Measurements from ENCODE around the gene SRF. TPM values are rescaled to one million over a fixed set of nuclear protein-coding genes. Genes with fewer than 3 reads are reported as not detected.
A peak's percentile ranks its signal among the peaks of the same experiment; 100 is the strongest.
"Not testable (repeated sequence)": the region's sequence is repeated elsewhere in the genome, so short reads cannot be mapped to it uniquely, and the experiment has no call there.

The SRF gene
- 23.5 and 25.8 TPM in 2 replicates for total RNA-seq (2014; rRNA removed; shearing (Covaris generic))

DNA sequence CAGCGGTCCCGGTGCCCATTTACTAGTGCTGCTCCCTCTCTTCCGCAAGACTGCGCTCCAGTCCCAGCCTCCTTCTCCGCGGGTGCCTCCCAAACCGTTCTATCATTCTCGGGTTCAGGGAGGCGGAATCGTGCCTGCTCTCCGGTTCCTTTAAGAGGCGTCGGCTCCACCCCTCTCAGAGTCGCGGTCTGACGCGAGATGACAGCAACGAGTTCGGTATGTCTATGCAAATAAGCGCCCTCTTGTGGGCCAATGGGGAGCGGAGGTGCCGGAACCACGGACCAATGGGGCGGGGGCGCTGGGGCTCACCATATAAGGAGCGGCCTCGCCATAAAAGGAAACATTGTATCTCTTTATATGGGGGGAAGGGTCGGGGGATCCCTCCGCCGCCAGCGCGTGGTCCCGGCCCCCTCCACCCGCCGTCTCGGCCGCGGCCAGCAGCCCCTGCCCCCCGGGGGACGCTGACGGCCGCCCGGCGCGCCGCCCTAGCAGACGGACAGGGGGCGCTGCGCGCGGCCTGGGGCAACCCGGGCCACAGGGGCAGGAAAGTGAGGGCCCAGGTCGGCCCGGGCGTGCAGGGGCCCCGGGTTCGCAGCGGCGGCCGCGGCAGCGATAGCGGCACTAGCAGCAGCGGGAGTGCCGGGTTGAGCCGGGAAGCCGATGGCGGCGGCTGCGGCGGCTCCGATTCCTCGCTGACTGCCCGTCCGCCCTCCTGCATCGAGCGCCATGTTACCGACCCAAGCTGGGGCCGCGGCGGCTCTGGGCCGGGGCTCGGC lies at the start of gene SRF:
TSS of gene SRF (plus strand) at position 339 of the 776 bp plus-strand sequence. CDS start at position 727, 388 bp downstream.
- DNase-seq: peak; percentile 99
- no peaks in the 10 kb centered on the region for H3K27me3 ChIP-seq
- peaks cover 7% of the 10 kb centered on the region; the same call in 1 of the 2 replicates for H3K36me3 ChIP-seq
- H3K9me3 ChIP-seq (replicated peaks): no peaks in the 10 kb centered on the region
- peak within 1 kb of the TSS; percentile 36; the same call in 1 of the 2 replicates for H3K27ac ChIP-seq
- peaks cover 12% of the 10 kb centered on the region for H3K4me1 ChIP-seq
- peak within 1 kb of the TSS; percentile 71 for H3K4me3 ChIP-seq

DNA sequence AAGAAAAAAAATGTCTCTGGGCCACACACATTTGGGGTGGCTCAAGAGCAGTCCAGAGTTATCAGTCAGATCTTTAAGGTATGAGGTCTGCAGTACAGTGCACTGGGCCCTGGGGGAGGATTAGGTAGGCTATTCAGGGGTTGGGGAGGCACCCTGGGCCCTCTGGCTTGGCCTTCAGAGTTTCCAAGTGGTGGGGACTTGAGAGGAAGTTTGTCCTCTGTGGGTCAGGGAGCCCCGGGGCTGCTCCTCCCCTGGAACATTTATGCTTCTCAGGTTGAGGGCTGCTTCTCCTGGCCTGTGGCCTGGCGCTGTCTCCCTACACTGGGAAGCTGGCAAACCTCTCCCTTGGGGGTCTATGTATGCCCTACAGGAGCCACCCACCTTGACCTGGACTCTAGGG lies 48.9 kb upstream of the SRF start:
- Histone ChIP-seq H3K4me1 (peaks cover 62% of the 10 kb centered on the region), H3K4me3 (no peak overlapping the region), H3K27me3 (no peaks in the 10 kb centered on the region), H3K36me3 (no peaks in the 10 kb centered on the region), H3K9me3 (replicated peaks) (no peaks in the 10 kb centered on the region), H3K27ac (peak overlapping the region; percentile 79)
- no peak for DNase-seq

DNA sequence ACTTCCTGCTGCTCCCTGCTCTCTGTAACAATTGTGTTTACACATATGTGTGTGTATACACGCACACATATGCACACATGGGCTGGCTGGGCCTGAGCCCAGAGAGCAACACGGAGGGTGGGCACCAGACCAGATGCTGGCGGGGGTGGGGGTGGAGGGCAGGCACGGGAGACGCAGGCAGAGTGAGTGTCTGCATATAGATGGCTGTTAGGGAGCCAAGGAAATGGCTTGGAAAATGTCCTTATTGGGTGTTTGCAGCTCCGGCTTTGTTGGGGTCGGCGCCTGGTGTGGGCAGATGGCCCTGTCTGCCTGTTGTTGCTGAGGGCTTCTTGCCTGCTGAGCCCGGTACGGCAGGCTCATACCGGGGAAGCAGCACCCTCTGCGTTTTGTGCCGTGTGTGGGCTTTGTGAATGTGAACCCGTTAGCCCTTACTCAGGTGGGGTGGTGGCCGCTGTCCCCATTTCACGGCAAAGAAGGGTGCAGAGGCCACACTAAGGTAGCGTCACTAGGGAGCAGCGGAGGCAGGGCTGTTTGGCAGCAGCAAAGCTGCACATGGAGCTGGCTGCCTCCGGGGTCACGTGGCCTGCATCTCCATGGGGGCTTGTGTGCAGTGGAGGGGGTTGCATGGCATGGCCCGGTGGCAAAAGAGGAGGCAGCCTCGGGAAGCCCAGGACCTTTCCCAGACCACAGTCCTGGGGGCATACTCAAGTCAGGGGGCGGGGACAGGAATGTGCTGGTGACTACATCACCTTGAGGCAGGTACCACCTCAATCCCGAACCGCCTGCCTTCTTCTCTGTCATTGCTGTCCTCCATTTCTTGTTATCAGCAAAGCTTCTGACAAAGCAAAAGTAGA lies 47.4 kb upstream of the SRF start:
- no peak for DNase-seq
- Histone ChIP-seq H3K27ac (peak overlapping the region; percentile 82), H3K4me3 (no peak overlapping the region), H3K4me1 (peaks cover 62% of the 10 kb centered on the region), H3K27me3 (no peaks in the 10 kb centered on the region), H3K36me3 (no peaks in the 10 kb centered on the region), H3K9me3 (replicated peaks) (no peaks in the 10 kb centered on the region)

DNA sequence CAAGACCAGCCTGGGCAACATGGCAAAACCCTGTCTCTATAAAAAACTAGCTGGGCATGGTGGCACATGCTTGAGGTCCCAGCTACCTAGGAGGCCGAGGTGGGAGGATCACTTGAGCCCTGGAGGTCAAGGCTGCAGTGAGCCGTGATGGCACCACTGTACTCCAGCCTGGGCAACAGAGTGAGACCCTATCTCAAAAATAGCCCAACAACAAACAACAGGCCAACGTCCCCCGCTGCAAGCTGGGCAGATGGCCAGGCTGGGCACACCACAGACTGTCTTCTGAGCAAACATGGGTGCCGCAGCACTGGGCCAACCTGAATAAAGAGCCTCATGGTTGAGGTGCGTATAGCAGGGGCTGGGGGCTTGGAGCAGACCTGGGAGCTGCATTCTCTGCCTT lies 46.6 kb upstream of the SRF start:
- Histone ChIP-seq H3K4me3 (no peak overlapping the region), H3K27me3 (no peaks in the 10 kb centered on the region), H3K9me3 (replicated peaks) (no peaks in the 10 kb centered on the region), H3K4me1 (peaks cover 60% of the 10 kb centered on the region), H3K27ac (peak overlapping the region; percentile 82), H3K36me3 (no peaks in the 10 kb centered on the region)
- DNase-seq: no peak

DNA sequence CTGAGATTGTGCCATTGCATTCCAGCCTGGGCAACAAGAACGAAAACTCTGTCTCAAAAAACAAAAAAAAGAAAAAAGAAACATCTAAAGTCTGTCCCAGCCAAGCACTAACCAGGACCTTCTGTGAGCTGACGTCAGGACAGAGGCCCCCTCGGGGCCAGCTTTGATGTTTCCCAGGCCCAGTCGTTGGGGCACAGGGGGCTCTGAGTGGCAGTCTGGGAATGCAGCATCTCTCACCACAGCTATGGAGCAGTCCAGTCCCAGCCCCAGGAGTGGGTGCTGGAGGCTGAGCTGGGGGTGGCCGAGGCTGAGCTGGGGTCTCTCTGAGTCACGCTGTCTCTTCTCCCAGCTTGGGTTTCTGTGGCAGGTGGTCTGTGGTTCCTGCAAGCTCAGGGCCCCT lies 46.0 kb upstream of the SRF start:
- H3K4me3 ChIP-seq: no peak overlapping the region
- peak overlapping the region; percentile 82 for H3K27ac ChIP-seq
- peak; percentile 80 to 84 for DNase-seq

DNA sequence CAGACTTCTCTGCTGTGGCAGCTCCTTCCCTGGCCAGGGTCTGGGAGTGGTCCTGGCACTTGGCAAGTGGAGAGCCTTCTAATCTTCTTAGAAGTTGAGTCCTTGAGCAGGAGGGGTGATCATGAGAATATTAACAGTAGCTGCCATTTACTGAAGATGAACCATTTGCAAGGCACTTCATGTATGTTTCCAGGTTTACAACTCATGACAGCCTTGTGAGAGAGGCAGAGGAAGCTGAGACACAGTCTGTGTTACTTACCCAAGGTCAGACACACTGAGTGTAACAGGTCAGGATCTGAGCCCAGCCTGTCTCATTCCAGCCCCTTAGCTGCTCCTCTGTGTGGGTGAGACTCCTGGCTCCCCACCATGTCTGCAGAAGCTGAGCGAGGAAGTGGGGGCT lies 45.5 kb upstream of the SRF start:
- H3K4me3 ChIP-seq: no peak overlapping the region
- H3K36me3 ChIP-seq: no peaks in the 10 kb centered on the region
- no peak for DNase-seq
- no peaks in the 10 kb centered on the region for H3K9me3 ChIP-seq (replicated peaks)
- peaks cover 49% of the 10 kb centered on the region for H3K4me1 ChIP-seq
- no peaks in the 10 kb centered on the region for H3K27me3 ChIP-seq
- peak overlapping the region; percentile 82 for H3K27ac ChIP-seq

More for the DNA sequence above, 46.0 kb upstream of the SRF start:
- Histone ChIP-seq H3K4me1 (peaks cover 53% of the 10 kb centered on the region), H3K9me3 (replicated peaks) (no peaks in the 10 kb centered on the region), H3K36me3 (no peaks in the 10 kb centered on the region), H3K27me3 (no peaks in the 10 kb centered on the region)

DNA sequence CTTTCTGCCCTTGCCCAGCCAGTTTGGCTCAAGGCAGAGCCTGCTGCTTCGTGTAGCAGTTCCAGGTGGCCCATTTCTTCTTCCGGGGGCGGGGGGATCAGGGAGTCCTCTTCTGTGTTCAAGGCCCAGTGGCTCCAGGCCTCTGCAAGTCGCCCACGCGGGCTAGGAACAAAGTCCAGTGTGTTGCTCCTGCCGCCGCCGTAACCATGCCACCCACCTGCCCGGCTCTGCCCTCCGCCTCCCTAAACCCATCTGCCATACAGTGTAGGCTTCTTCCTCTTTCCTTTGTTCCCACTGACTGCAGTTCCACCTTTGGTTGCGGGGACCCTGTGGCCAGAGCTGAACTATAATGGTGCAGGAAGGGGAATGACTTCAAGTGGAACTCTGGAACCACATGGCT lies 43.9 kb upstream of the SRF start:
- Histone ChIP-seq H3K36me3 (0 out of 2 replicates have a peak, but pooled peaks cover 3% of the 10 kb centered on the region), H3K4me3 (no peak overlapping the region), H3K27ac (no peak overlapping the region), H3K27me3 (no peaks in the 10 kb centered on the region), H3K9me3 (replicated peaks) (no peaks in the 10 kb centered on the region), H3K4me1 (peaks cover 33% of the 10 kb centered on the region)
- no peak for DNase-seq

DNA sequence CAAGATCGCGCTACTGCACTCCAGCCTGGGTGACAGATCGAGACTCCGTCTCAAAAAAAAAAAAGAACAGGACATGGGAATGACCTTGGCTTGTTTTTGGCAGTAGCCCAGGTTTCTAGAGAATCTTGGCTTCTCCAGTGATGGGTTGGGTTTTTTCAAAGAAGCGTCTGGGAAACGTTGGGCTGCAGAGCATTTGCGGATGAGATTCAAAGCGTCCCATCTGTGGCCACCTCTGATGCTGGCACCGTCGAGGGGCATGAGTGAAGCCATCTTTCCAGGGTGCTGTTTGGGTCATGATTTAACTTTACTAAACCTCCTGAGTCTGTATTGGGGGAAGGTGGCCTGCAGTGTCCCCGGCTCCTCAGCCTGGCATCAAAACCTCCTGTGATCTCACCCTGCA lies 43.2 kb upstream of the SRF start:
- DNase-seq: no peak
- H3K4me3 ChIP-seq: no peak overlapping the region
- no peaks in the 10 kb centered on the region for H3K27me3 ChIP-seq
- H3K4me1 ChIP-seq: peaks cover 28% of the 10 kb centered on the region
- no peaks in the 10 kb centered on the region for H3K9me3 ChIP-seq (replicated peaks)
- H3K27ac ChIP-seq: no peak overlapping the region
- H3K36me3 ChIP-seq: 0 out of 2 replicates have a peak, but pooled peaks cover 4% of the 10 kb centered on the region

DNA sequence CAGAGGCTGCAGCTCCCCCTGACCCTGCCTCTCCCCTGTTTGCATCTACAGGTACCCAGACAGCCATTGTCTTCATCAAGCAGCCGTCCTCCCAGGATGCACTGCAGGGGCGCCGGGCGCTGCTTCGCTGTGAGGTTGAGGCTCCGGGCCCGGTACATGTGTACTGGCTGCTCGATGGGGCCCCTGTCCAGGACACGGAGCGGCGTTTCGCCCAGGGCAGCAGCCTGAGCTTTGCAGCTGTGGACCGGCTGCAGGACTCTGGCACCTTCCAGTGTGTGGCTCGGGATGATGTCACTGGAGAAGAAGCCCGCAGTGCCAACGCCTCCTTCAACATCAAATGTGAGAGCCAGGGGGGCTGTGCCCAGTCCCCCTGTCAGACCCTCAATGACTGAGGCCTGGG lies 42.1 kb upstream of the SRF start:
- Histone ChIP-seq H3K27ac (no peak overlapping the region), H3K36me3 (0 out of 2 replicates have a peak, but pooled peaks cover 4% of the 10 kb centered on the region), H3K27me3 (no peaks in the 10 kb centered on the region), H3K4me1 (peaks cover 21% of the 10 kb centered on the region), H3K4me3 (no peak overlapping the region), H3K9me3 (replicated peaks) (no peaks in the 10 kb centered on the region)
- no peak for DNase-seq

DNA sequence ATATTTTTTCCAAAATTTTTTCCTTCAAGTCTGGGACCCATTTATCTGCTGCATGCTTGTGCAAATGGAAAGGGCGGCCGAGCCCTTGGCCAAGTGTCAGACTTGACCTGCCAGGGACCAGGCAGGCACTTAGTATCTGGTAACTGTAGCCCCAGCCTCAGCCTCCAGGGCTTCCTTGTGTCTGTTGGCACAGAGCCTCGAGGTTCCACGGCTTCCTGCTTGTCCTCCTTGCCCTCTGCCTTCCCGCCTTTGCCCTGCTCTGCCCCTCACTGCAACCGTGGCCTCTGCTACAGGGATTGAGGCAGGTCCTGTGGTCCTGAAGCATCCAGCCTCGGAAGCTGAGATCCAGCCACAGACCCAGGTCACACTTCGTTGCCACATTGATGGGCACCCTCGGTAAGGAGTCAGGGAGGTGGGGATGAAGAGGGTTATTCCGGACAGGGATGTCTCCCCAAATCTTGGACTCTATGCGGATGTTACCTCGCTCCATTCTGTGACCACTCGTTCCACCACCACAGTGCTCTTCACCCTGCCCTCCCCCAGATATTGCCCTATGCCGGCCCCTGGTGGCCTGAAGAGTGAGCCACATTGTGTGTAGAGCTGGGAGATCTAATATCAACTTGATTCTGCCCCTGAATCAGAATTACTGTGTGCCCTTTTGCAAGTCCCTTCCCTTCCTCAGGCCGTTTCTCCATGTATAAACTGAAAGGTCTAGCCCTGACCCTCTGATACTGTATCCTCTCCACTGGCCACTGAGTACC lies 41.5 kb upstream of the SRF start:
- H3K27ac ChIP-seq: no peak overlapping the region
- H3K27me3 ChIP-seq: no peaks in the 10 kb centered on the region
- 0 out of 2 replicates have a peak, but pooled peaks cover 4% of the 10 kb centered on the region for H3K36me3 ChIP-seq
- H3K9me3 ChIP-seq (replicated peaks): no peaks in the 10 kb centered on the region
- no peak overlapping the region for H3K4me3 ChIP-seq
- DNase-seq: peak; percentile 23 to 40
- peaks cover 14% of the 10 kb centered on the region for H3K4me1 ChIP-seq

DNA sequence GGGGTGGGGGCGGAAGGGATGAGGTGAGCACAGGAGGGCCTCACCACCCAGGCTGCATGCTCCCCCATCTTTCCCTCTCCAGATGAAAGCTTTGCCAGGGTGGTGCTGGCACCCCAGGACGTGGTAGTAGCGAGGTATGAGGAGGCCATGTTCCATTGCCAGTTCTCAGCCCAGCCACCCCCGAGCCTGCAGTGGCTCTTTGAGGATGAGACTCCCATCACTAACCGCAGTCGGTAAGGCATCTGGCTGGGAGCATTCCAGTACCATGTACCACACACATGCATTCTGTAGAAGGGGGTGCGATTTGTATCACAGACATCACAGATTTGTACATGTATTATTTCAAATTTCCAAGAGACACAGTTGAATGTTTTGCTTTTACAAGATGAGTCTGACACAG lies 40.6 kb upstream of the SRF start:
- no peak overlapping the region for H3K27ac ChIP-seq
- no peak overlapping the region for H3K4me3 ChIP-seq
- no peaks in the 10 kb centered on the region for H3K9me3 ChIP-seq (replicated peaks)
- 0 out of 2 replicates have a peak, but pooled peaks cover 4% of the 10 kb centered on the region for H3K36me3 ChIP-seq
- no peaks in the 10 kb centered on the region for H3K27me3 ChIP-seq
- peaks cover 10% of the 10 kb centered on the region for H3K4me1 ChIP-seq
- DNase-seq: no peak

DNA sequence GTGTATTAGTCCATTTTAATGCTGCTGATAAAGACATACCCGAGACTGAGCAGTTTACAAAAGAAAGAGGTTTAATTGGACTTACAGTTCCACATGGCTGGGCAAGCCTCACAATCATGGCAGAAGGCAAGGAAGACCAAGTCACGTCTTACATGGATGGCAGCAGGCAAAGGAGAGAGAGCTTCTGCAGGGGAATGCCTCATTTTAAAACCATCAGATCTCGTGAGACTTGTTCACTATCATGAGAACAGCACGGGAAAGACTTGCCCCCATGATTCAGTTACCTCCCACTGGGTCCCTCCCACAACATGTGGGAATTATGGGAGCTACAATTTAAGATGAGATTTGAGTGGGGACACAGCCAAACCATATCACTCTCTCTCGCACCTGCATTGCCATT lies 39.7 kb upstream of the SRF start:
- DNase-seq; H3K27me3 ChIP-seq; H3K27ac ChIP-seq; H3K4me1 ChIP-seq; H3K9me3 ChIP-seq (replicated peaks); H3K36me3 ChIP-seq; H3K4me3 ChIP-seq: not testable (repeated sequence)

DNA sequence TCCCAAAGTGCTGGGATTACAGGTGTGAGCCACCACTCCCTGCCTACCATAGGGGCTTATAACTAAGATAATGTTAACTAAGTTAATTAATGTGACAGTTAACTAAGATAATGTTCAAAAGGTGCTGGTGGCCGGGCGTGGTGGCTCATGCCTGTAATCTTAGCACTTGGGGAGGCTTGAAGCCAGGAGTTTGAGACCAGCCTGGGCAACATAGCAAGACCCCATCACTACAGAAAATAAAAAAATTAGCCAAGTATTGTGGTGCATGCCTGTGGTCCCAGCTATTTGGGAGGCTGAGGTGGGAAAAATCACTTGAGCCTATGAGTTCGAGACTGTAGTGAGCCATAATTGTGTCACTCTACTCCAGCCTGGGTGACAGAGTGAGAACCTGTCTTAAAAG lies 32.8 kb upstream of the SRF start:
- no peaks in the 10 kb centered on the region for H3K36me3 ChIP-seq
- no peaks in the 10 kb centered on the region for H3K27me3 ChIP-seq
- no peak overlapping the region for H3K27ac ChIP-seq
- no peak overlapping the region for H3K4me3 ChIP-seq
- no peaks in the 10 kb centered on the region for H3K9me3 ChIP-seq (replicated peaks)
- H3K4me1 ChIP-seq: peaks cover 10% of the 10 kb centered on the region
- no peak for DNase-seq

DNA sequence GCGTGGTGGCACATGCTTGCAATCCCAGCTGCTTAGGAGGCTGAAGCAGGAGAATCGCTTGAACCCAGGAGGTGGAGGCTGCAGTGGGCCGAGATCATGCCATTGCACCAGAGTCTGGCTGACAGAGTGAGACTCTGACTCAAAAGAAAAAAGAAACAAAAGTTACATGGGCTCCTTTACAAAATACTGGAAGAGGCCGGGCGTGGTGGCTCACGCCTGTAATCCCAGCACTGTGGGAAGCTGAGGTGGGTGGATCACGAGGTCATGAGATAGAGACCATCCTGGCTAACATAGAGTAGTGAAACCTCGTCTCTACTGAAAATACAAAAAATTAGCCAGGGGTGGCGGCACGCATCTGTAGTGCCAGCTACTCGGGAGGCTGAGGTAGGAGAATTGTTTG lies 31.1 kb upstream of the SRF start:
- H3K4me1 ChIP-seq: peaks cover 11% of the 10 kb centered on the region
- not testable (repeated sequence) for H3K9me3 ChIP-seq (replicated peaks); H3K27me3 ChIP-seq; H3K36me3 ChIP-seq; H3K4me3 ChIP-seq; H3K27ac ChIP-seq; DNase-seq
